H54 (cell line): Measurements from ENCODE around the gene AATF.

ENCODE experiments used
- DNase-seq: peaks from one replicate; pipeline ENCODE4 v3.0.0; 2011; ENCODE audit warnings: low spot score, mixed read lengths; ENCODE audit not compliant: insufficient read length
- FAIRE-seq: peaks from 3 replicates; lab custom pipeline; 2011; peaks lifted over from hg19 to GRCh38; lab: Jason Lieb, UNC
- POLR2A ChIP-seq: IDR thresholded peaks from 2 replicates; pipeline ENCODE4 v1.6.1; 2011; ENCODE audit warnings: low read depth, mild to moderate bottlenecking, low read length

Gene AATF

DNA sequence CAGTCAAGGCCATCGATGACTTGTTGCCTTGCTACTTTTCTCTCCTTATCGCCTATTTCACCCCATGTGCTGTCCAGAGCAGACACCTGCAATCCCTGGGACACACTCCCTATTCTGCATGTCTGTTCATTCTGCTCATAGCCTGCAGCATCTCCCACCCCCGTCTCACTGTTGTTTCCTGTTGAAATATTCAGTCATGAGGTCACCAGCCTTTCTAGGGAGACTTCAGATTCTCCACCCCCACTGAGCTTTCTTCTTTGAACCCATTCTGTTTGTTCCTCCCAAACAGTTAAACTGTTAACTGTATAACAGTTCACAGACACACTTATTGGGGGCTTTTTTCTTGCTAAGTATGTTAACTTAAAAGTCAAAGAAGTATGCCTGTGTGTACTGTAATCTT, 94.4 kb downstream of the AATF start:
- no peak for FAIRE-seq
- TF ChIP-seq POLR2A = no peak
- no peak for DNase-seq

- DNase-seq = no peak
- TF ChIP-seq POLR2A = no peak
- no peak for FAIRE-seq
These were observed 96.7 kb downstream of the AATF start for GRCh38 chr17:37045351-37045922.

GRCh38 chr17:37047631-37048104, 98.9 kb downstream of the AATF start:
- no peak for FAIRE-seq
- DNase-seq = peak; percentile 41
- no peak for TF ChIP-seq POLR2A

- no peak for FAIRE-seq
- no peak for DNase-seq
- TF ChIP-seq POLR2A = no peak
These were observed 100.1 kb downstream of the AATF start for GRCh38 chr17:37048811-37049210.

DNA sequence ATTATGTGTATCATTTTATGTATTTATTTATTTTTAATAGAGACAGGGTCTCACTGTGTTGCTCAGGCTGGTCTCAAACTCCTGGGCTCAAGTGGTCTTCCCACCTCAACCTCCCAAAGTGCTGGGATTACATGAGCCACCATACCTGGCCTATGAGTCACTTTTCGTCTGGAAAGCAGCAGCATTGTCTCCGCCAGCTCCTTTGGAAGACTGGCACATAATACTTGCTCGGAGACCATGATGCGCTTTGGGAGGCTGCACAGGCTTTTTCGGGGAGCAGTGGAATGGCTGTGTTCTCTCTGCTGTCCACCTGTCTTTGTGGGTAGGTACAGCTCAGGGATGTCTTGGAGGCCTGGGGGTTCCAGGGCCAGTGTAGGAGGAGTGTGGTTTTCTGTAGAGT, 102.2 kb downstream of the AATF start:
- no peak for TF ChIP-seq POLR2A
- no peak for FAIRE-seq
- no peak for DNase-seq

- no peak for DNase-seq
- no peak for TF ChIP-seq POLR2A
- FAIRE-seq = no peak
These were observed 102.6 kb downstream of the AATF start for GRCh38 chr17:37051381-37051780.

DNA sequence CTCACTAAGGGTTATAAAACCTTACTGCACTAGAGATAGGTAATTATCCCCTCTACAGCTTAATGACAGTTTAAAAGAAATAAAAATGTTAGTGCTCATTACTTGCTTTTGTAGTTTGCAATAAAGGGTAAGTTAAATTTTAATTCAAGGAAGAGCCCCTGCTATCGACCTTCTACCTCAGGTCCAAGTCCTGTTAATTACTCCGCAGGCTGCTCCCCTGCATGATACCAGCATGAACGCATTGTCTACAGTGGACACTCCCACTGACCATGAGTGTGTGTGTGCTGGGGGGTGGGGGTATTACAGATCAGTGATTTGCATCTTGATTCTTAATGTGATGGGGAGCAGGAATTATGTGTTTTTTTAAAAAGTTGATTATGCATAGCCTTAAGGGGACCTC, 103.1 kb downstream of the AATF start:
- FAIRE-seq (no peak), DNase-seq (no peak)
- TF ChIP-seq POLR2A = no peak

- FAIRE-seq (no peak), DNase-seq (no peak)
- no peak for TF ChIP-seq POLR2A
These were observed 103.7 kb downstream of the AATF start for GRCh38 chr17:37052450-37052849.

DNA sequence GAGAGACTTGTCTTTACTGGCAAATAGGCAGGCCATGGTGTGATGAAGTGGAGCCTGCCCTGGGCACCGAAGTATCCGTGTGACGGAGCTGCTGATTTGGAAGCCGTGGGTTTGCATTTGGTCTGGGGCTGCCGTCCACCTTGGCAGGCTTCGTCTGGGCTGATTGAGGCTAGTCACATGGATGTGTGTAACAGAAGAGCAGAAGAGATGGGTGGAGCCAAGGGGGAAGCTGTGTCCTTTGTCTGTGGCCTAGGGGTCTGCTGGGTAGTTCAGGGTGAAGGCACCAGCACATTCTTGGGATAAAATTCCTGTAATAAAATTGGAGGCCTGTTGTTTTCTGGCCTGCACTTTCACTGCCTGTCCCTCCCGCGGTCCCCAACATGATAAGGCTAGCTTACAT, 106.1 kb downstream of the AATF start:
- FAIRE-seq (no peak), DNase-seq (no peak)

DNA sequence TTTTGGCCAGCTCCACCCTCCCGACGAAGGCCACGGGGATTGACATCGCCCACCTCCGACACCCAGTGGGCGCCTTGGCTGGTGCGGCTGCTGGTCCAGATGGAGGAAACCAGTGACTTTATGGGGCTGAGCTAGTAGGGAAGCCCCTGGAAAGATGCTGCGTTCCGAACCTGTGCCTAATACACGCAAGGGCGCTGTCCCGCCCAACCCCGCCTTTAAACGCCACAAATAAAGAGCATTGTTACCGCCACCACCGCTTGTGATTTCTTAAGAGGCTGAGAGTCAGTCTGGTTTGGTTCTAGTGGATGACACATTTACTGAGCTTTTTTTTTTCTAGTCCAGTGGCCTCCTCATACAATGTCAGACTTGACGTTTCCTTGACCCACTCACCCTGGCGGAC, 107.9 kb downstream of the AATF start:
- no peak for DNase-seq
- no peak for FAIRE-seq
- TF ChIP-seq POLR2A = no peak

More for the DNA sequence above, 106.1 kb downstream of the AATF start:
- TF ChIP-seq POLR2A = no peak

DNA sequence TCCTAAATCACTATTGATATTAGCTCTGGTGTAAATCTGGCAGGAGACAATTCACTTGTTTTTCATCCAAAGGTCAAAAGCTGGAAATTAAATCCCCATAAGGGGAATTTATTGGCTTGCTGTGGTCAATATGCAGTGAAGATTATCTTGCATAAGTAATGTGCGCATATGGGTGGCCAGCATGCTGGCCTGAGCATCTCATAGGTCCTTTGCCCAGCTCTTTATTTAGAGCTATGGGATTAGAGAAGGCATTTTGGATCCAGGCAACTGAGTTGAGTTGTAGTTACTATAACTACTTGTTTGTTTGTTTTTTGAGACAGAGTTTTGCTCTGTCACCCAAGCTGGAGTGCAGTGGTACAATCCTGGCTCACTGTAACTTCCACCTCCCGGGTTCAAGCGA, 110.7 kb downstream of the AATF start:
- no peak for DNase-seq
- FAIRE-seq = no peak
- TF ChIP-seq POLR2A = no peak

DNA sequence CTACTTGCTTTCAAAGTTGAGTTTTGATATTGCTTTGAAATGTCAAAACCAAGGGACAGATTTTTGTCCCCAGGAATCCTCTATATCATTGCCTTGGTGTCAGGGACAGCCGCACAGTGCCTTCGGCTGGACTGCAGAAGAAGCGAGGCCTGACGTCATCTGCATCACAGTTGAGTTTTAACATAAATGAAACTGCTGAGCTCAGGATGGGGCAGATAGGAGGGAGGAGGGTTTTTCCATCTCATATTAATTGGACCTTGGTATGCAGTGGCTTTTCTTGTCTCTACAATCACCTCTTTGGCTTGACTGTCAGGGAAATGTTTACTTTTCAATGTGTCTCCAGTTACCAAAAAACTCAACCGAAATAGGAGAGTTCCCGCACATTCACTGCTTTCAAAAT, 111.3 kb downstream of the AATF start:
- FAIRE-seq (no peak), DNase-seq (no peak)
- no peak for TF ChIP-seq POLR2A

- DNase-seq = no peak
- no peak for FAIRE-seq
- no peak for TF ChIP-seq POLR2A
These were observed 112.2 kb downstream of the AATF start for GRCh38 chr17:37060928-37061327.

DNA sequence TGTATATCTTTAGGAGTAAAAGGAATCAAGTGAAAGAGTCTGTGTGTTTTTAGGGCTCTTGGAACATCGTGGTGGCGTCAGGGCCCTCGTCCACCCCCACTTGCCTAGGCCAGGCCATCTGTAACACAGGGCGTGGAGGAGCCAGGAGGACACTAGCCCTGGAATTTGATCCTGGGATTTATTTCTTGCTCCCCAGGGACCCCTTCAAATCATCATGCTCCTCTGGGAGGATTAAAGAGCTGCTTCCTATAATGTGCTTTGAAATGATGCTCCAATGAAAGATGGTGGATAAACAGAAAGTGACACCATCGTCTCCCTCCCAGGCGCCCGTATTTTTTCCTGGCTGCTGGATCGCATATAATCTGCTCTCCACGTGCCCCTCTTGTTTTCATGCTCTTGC, 113.3 kb downstream of the AATF start:
- no peak for DNase-seq
- TF ChIP-seq POLR2A = no peak
- no peak for FAIRE-seq

DNA sequence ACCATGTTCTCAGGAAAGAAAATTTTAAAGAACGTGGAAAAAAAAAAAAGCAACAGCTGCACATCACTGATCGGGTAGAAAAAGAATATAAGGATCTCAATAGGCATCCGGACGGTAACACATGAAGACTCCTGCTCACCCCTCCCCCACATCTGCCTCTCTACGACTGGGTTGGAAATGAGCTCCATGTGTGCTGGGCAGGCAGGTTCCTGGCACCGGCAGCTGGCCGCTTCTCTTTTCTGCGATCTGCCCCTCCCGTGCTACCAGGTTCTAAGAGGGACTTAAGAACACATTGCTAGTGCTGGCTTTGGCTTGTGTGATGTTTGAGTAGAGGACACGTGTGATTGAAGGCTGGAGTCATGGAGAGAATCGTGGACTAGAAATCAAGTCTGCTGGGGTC, 115.5 kb downstream of the AATF start:
- DNase-seq (no peak), FAIRE-seq (no peak)
- TF ChIP-seq POLR2A = no peak
